Heart left ventricle (tissue), 16 donors: ENCODE measurements around the gene CRELD2. TPM values are rescaled to one million over a fixed set of nuclear protein-coding genes. Genes with fewer than 3 reads are reported as not detected.
A peak's percentile ranks its signal among the peaks of the same experiment; 100 is the strongest.

ENCODE experiments used
- ATAC-seq, 4 donors: fragments of 200-7000 bp; cut with Tn5 transposase; one replicate each; pipeline ENCODE4 v1.9.1; 2020 to 2022; ENCODE audit warnings: moderate library complexity in 4 of 4, mild to moderate bottlenecking in 3 of 4, moderate number of reproducible peaks in 1 of 4
- DNase-seq, 5 donors: peaks; one replicate each; pipeline ENCODE4 v3.0.0-alpha.2; 2020
- H3K27ac ChIP-seq, 12 donors: fragments of 200-600 bp; sonication (generic) in 4 of 12; one replicate each; pipeline versions ENCODE4 v1.5.0 to v1.8.0; 2016 to 2022; ENCODE audit warnings: mild to moderate bottlenecking in 2 of 12
- H3K27me3 ChIP-seq, 9 donors: fragments of 200-600 bp; sonication (generic) in 2 of 9; one replicate each; pipeline versions ENCODE4 v1.5.1 to v1.8.0; 2016 to 2022; ENCODE audit warnings: mild to moderate bottlenecking in 3 of 9
- H3K36me3 ChIP-seq, 9 donors: fragments of 200-600 bp; sonication (generic) in 2 of 9; one replicate each; pipeline versions ENCODE4 v1.5.0 to v1.8.0; 2018 to 2022; ENCODE audit warnings: mild to moderate bottlenecking in 2 of 9
- H3K4me1 ChIP-seq, 12 donors: fragments of 200-600 bp; sonication (generic) in 4 of 12; one replicate each; pipeline versions ENCODE4 v1.5.0 to v1.8.0; 2016 to 2022; ENCODE audit warnings: mild to moderate bottlenecking in 3 of 12
- H3K4me3 ChIP-seq, 12 donors: fragments of 200-600 bp; sonication (generic) in 4 of 12; one replicate each; pipeline versions ENCODE4 v1.5.0 to v1.8.0; 2017 to 2022; ENCODE audit warnings: mild to moderate bottlenecking in 9 of 12, moderate library complexity in 4 of 12
- H3K9me3 ChIP-seq, 12 donors: fragments of 200-600 bp; sonication (generic) in 4 of 12; one replicate each; pipeline versions ENCODE4 v1.5.0 to v1.8.0; 2016 to 2022; ENCODE audit warnings: mild to moderate bottlenecking in 1 of 12
- CTCF ChIP-seq, 12 donors: fragments of 200-600 bp; sonication (generic) in 4 of 12; IDR thresholded peaks; one replicate each; pipeline versions ENCODE4 v1.5.0 to v1.8.0; 2018 to 2022; ENCODE audit warnings: antibody characterized with exemption in 12 of 12, mild to moderate bottlenecking in 5 of 12
- POLR2A ChIP-seq, 2 donors: fragments of 450-650 bp; IDR thresholded peaks; one replicate each; pipeline ENCODE4 v1.6.1; 2017; ENCODE audit warnings: antibody characterized with exemption in 2 of 2, mild to moderate bottlenecking in 2 of 2, moderate library complexity in 2 of 2
- WGBS, 4 donors: extraction: QIAGEN DNeasy Blood & Tissue Kit in 2 of 4; methylation state at CpG; one replicate each; pipeline versions ENCODE4 v1.1.5 to v1.1.7; 2013 to 2018; 5-methylcytosine and 5-hydroxymethylcytosine counted together
- intact Hi-C, 10 donors: fragments of 100-400 bp; cut with DNase I; formaldehyde crosslinking; loops; one replicate each; pipeline versions ENCODE4 v1.11.1 to v1.14.2; 2022
- polyA plus RNA-seq, 2 donors: library from polyadenylated mRNA; stranded (reverse); fragments of 200-250 nt; gene quantifications; one replicate each; pipeline ENCODE4 v1.2.3, GENCODE V29; 2013
- total RNA-seq, 9 donors: library from RNA; depleted of rRNA in 2 of 9; stranded (reverse); fragments of >200 nt in 2 of 9; fragmentation: NEBNext Ultra II Directional in 3 of 9; extraction: Animal tissue kit (Norgen Biotek cat#: 25700) in 3 of 9; gene quantifications; one replicate each; pipeline versions ENCODE4 v1.1.0 to v1.2.4, GENCODE V29; 2016 to 2023
- donor health status: ischemic (EF 13 %, LVEDD 7.1; RV severe dilation, severe dysfunction).
- donor health status: healthy with polysubstance abuse.
- donor health status: DM: no; HTN: yes; CAD: no.
- donor health status: DM: no; HTN: no; CAD: no.
- donor health status: ischemic (EF 25% LVEDD 6.9; RV normal size, moderate dysfunction).
- donor health status: ischemic (EF 25% LVEDD 5.7; RV mildly dilated, moderate dysfunction).
- donor health status: healthy.
- donor health status: DM: yes; HTN: yes; CAD: no.
- donor health status: ischemic (EF 35%, LVEDD 5.7; RV mildly dilated, moderate dysfunction).
- donor health status: nonischemic (EF 11% LVEDD 7.7; RV severe dilation, severe dysfunction).
- donor health status: DM: yes; HTN: yes; CAD: no.
- donor health status: PGD.
- donor health status: ischemic (EF 29% LVEDD 5.4; RV normal size, mild dysfunction).
- donor health status: nonischemic (EF 23%, LVEDD 6.1; RV moderate dilation, normal function).

The CRELD2 gene
- total and polyA plus RNA-seq, 11 donors: 15.0 to 70.3 (median 21.6) TPM

GRCh38 chr22:49969751-49970527 is 51.5 kb downstream of the CRELD2 start:
- intact Hi-C loops: loop anchor here in 6 of 10 donors (2.0 to 5.0 kb wide), 3 partner anchors 33 to 38 kb away; no protein-coding TSS in a partner anchor
- no peak for ATAC-seq
- Histone ChIP-seq H3K27ac (peak overlapping the region in 10 of 12 donors; percentile 42 to 99 (median 91)), H3K4me3 (peak overlapping the region in 1 of 12 donors; percentile 65), H3K9me3 (no peaks in the 10 kb centered on the region), H3K27me3 (no peaks in the 10 kb centered on the region), H3K4me1 (peaks cover 12 to 74% (median 55%) of the 10 kb centered on the region in 12 donors), H3K36me3 (peaks cover 0 to 7% (median 0%) of the 10 kb centered on the region in 9 donors)
- WGBS, 4 donors: 79 to 87% (median 84%) methylated on average over 4 to 8 of the region's 8 CpGs
- peak in 3 of 5 donors; percentile 8 to 53 (median 30) for DNase-seq
- TF ChIP-seq CTCF (IDR thresholded peaks at IDR 0.05) (no peak), POLR2A (IDR thresholded peaks at IDR 0.05) (no peak)

- peak in 1 of 2 donors; percentile 88 for TF ChIP-seq POLR2A (IDR thresholded peaks at IDR 0.05)
- no peak for TF ChIP-seq CTCF (IDR thresholded peaks at IDR 0.05)
- DNase-seq: peak; percentile 90 to 99 (median 95)
- ATAC-seq: peak; percentile 90 to 95 (median 91)
- Histone ChIP-seq H3K4me1 (peaks cover 8 to 67% (median 47%) of the 10 kb centered on the region in 12 donors), H3K4me3 (peak overlapping the region; percentile 22 to 65 (median 54)), H3K27me3 (no peaks in the 10 kb centered on the region), H3K9me3 (no peaks in the 10 kb centered on the region), H3K36me3 (no peaks in the 10 kb centered on the region), H3K27ac (peak overlapping the region; percentile 49 to 99 (median 91))
- 9 to 11% (median 10%) methylated on average over 27 to 32 of the region's 32 CpGs for WGBS, 4 donors
- intact Hi-C loops: loop anchor here in 4 of 10 donors (2.0 to 5.0 kb wide), 3 partner anchors 33 to 38 kb away; no protein-coding TSS in a partner anchor
Observed at GRCh38 chr22:49970528-49971231, 52.2 kb downstream of the CRELD2 start.

GRCh38 chr22:49971232-49972162 is 53.1 kb downstream of the CRELD2 start:
- no peaks in the 10 kb centered on the region for H3K36me3 ChIP-seq
- 7 to 10% (median 9%) methylated on average over 55 to 81 of the region's 81 CpGs for WGBS, 4 donors
- intact Hi-C loops: loop anchor here in 4 of 10 donors (2.0 to 5.0 kb wide), 3 partner anchors 34 to 39 kb away; no protein-coding TSS in a partner anchor
- H3K9me3 ChIP-seq: no peaks in the 10 kb centered on the region
- H3K27me3 ChIP-seq: no peaks in the 10 kb centered on the region
- DNase-seq (peak; percentile 77 to 92 (median 88)), ATAC-seq (peak; percentile 57 to 74 (median 72))
- TF ChIP-seq CTCF (IDR thresholded peaks at IDR 0.05): no peak
- no peak for TF ChIP-seq POLR2A (IDR thresholded peaks at IDR 0.05)
- H3K4me3 ChIP-seq: peak overlapping the region; percentile 22 to 65 (median 54)
- peak overlapping the region; percentile 49 to 99 (median 91) for H3K27ac ChIP-seq
- H3K4me1 ChIP-seq: peaks cover 6 to 62% (median 39%) of the 10 kb centered on the region in 12 donors
